PC-9 (cell line): ENCODE measurements around the gene XIRP2.
"Not testable (repeated sequence)": the region's sequence is repeated elsewhere in the genome, so short reads cannot be mapped to it uniquely, and the experiment has no call there.

ENCODE experiments used
- EZH2 ChIP-seq: fragments of 200-600 bp; sonication (generic); IDR thresholded peaks from 2 replicates; pipeline ENCODE4 v1.8.0; 2017; ENCODE audit warnings: antibody characterized with exemption, low read depth
- TF ChIP-seq, protein P1 (sequence below): fragments of 200-600 bp; sonication (generic); conservative IDR thresholded peaks from 2 replicates; pipeline ENCODE4 v1.6.1; 2017; ENCODE audit warnings: mixed run types, antibody characterized with exemption, mild to moderate bottlenecking, moderate library complexity

DNA sequence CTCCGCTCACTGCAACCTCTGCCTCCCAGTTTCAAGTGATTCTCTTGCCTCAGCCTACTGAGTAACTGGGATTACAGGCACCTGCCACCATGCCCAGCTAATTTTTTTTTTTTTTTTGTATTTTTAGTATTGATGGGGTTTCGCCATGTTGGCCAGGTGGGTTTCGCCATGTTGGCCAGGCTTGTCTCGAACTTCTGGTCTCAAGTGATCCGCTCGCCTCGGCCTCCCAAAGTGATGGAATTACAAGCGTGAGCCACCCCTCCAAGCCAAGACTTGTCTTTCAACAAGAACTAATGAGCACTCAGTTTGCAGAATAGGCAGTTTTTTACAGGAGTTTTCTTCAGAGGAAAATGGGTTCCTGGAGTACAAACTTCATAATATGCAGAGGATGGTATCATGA lies 187.4 kb downstream of the XIRP2 start:
- TF ChIP-seq, protein P1, sequence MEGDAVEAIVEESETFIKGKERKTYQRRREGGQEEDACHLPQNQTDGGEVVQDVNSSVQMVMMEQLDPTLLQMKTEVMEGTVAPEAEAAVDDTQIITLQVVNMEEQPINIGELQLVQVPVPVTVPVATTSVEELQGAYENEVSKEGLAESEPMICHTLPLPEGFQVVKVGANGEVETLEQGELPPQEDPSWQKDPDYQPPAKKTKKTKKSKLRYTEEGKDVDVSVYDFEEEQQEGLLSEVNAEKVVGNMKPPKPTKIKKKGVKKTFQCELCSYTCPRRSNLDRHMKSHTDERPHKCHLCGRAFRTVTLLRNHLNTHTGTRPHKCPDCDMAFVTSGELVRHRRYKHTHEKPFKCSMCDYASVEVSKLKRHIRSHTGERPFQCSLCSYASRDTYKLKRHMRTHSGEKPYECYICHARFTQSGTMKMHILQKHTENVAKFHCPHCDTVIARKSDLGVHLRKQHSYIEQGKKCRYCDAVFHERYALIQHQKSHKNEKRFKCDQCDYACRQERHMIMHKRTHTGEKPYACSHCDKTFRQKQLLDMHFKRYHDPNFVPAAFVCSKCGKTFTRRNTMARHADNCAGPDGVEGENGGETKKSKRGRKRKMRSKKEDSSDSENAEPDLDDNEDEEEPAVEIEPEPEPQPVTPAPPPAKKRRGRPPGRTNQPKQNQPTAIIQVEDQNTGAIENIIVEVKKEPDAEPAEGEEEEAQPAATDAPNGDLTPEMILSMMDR, result not testable (repeated sequence)
- not testable (repeated sequence) for TF ChIP-seq EZH2
